ENCODE measurements around the gene NUTM2D.
"Not testable (repeated sequence)": the region's sequence is repeated elsewhere in the genome, so short reads cannot be mapped to it uniquely, and the experiment has no call there.

Gene NUTM2D

DNA sequence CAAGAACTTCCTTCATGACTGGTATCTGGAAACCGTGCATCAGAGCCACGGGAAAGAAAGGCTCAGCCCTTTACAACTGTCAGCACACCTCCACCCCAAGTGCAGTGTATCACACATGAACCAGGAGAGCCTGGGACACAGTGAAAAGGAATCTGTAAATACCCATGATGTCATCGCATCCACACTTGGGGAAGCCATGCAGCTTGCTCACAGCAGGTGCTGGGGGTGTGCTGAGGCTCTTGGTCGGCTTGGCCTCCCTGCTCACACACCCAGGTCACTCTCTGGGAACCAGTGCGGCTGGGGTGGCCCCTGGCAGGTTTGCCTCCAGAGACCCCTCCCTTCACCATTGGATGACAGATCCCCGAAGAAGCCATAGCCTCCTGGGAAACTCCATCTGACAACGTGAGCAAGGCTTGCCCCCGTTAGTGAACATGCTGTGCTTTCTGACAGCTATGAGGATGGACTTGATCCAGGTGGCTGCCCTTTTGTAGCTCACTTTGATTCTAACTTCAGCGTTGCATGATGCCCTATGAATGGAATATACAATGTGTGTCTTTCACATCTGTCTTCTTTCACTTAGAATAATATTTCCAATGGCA lies 12.1 kb downstream of the NUTM2D start:
- not testable (repeated sequence) for DNase-seq (ENCODE audit: low read depth in 2 of 2)

- not testable (repeated sequence) for DNase-seq (ENCODE audit: low read depth in 2 of 2)
These were observed 16.5 kb downstream of the NUTM2D start for GRCh38 chr10:87374091-87374490.

DNA sequence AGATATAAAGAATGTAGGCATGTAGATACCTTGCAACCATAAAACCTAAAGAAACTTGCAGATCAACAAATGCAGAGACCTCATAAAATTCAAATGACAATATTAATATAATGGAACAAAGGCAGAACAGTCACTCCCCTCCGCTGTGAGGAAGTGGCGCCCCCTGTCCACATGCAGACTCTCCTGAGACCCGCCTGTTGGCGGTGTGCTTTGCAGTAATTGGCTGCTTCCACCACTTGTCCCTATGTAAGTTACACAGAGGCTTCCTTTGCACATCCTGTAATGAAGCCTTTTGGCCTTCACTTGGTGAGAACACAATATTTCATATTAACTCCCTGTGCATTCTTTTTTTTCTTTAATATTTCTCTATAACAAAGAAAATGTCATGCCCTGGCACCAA lies 21.6 kb downstream of the NUTM2D start:
- DNase-seq (ENCODE audit: low read depth in 2 of 2) = not testable (repeated sequence)

GRCh38 chr10:87383149-87383857 lies 25.8 kb downstream of the NUTM2D start:
- not testable (repeated sequence) for DNase-seq (ENCODE audit: low read depth in 2 of 2)

DNA sequence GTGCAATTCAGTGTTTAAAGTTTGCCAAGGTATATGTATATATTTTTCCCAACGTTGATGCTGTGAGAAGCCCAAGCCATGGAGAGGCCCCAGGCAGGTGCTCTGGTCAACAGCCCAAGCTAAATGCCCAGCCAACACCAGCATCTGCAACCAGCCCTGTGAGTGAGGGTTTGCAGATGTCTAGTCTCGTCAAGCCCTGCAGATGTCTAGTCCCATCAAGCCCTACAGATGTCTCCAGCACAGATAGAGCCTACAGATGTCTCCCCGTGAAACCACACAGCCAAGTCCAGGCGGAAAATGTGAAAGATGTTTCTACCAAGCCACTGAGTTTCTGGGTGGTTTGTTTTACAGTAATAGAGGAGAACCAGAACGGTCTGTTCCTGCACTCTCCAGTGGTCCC lies 26.7 kb downstream of the NUTM2D start:
- DNase-seq (ENCODE audit: low read depth in 2 of 2) = not testable (repeated sequence)

DNA sequence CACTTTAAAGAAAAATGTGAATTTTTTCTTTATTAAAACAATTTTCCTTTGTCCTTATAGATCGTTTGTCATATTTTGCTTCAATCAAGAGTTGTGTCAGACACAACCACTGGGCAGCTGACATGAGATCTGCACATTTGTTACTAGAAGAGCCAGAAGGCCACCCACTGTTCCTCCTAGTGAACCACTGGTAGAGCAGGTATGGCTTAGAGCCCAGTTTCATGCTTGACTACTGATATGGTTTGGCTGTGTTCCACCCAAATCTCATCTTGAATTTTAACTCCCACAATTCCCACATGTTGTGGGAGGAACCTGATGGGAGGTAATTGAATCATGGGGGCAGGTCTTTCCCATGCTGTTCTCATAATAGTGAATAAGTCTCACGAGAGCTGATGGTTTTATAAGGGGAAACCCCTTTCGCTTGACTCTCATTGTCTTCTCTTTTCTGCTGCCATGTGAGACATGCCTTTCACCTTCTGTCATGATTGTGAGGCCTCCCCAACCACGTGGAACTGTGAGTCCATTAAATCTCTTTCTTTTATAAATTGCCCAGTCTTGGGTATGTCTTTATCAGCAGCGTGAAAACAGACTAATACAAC lies 28.3 kb downstream of the NUTM2D start:
- not testable (repeated sequence) for DNase-seq (ENCODE audit: low read depth in 2 of 2)

DNA sequence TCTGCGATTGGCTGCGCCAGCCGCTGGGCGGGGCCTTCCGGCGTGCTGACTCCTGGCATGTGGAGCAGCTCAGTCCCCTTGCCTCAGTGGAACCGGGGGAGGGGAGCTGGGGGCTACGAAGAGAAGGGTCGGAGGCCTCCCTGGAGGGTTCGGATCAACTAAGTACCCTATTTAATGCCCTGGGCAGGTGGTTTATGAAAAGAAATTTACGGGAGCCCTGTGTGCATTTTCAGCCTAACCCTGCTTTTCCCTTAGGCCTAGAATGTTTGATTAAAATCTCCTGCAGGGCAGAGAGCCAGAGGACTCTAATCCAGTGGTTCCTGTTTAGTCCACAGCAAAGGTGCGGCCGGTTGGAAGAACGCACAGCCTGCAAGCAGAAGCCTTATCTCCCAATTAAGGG lies 33.8 kb downstream of the NUTM2D start:
- DNase-seq (ENCODE audit: low read depth in 2 of 2) = not testable (repeated sequence)

- not testable (repeated sequence) for DNase-seq (ENCODE audit: low read depth in 2 of 2)
These were observed 38.7 kb downstream of the NUTM2D start for GRCh38 chr10:87396206-87396605.

DNA sequence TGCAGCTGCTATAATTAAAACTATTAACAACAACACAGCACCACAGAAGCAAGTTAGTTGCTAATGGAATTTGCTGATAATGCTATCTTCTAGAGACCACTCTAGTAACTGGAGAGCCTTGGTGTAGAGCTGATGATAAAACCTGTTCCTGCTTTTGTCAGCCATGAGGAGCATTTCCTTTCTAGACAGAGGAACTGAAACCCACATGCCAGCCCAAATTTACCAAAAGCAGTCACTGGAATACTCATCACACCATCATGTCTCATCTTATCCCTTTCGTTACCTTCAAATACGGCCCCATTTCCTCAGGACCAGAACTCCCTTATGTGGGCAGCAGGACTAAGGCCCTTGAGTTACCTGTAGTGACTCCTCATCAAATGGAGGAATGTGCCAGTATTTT lies 40.9 kb downstream of the NUTM2D start:
- DNase-seq (ENCODE audit: low read depth in 2 of 2) = not testable (repeated sequence)

DNA sequence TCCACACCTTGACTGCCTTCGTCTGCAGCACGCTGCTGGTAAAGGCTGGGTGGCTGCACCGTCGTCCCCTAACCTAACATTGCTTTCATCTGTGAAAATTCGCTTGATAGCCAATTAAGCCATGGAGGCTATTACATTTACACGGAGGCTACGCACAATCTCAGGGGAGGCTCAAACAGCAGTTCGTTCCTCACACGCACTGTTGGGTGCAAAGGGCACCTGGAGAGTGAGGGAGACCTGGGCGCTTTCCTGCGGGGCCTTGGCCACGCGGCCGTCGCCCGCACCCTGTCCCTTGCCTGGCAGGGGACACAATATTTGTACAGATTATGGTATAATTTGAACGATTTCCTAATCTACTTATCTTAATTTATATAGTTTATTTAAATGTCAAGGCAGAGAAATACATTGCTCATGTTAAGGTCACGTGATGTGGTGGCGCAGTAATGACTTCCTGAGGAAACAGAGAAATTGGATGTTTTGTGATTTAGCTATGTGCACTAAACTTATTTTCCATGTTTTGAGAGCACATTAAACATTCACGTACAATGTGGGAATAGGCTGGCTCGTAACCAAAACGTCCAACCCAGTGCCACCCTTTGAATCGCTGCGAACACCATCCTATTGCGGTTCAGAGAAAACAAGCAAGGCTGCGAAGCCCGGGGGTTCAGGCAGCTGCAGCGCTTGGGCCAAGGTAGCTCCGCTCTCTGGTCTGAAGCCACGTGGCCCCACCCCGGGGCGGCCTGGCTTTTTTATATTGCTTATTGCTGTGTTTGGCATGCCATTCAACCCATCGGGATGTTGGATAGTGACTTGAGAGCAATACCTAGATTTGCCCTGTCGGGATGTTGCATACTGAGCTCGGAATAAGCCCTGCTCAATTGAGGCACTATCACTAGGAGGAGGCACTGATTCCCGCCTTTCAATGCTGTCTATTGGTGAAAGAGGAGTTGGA lies 50.2 kb downstream of the NUTM2D start:
- DNase-seq (ENCODE audit: low read depth in 2 of 2) = not testable (repeated sequence)

- DNase-seq (ENCODE audit: low read depth in 2 of 2) = not testable (repeated sequence)
These were observed 56.4 kb downstream of the NUTM2D start for GRCh38 chr10:87413921-87414320.

Data from stimulated activated CD4-positive, alpha-beta T cell treated with anti-CD3 and anti-CD28 coated beads, Interleukin-1b, Interleukin-23, amount 100 ng/mL, for 4 hours (primary cell).